Measurements from ENCODE around the gene TRAT1.

Gene TRAT1

GRCh38 chr3:108897883-108898282 lies 75.3 kb downstream of the TRAT1 start:
- no peak overlapping the region for H3K27ac ChIP-seq (ENCODE audit: low read depth, low read length)
- H3K4me1 ChIP-seq (ENCODE audit: control insufficient read depth, insufficient read depth, low read length, unreplicated experiment): no peaks in the 10 kb centered on the region
- H3K27me3 ChIP-seq (ENCODE audit: insufficient read depth, low read length): peaks cover 33% of the 10 kb centered on the region; the same call in 1 of the 2 replicates
- H3K36me3 ChIP-seq (ENCODE audit: insufficient read depth, low read length): no peaks in the 10 kb centered on the region
- H3K79me2 ChIP-seq (ENCODE audit: control insufficient read depth, insufficient read depth, low read length, unreplicated experiment): no peaks in the 10 kb centered on the region
- no peak overlapping the region for H2AFZ ChIP-seq (ENCODE audit: low read length, unreplicated experiment)
- H3K4me3 ChIP-seq (ENCODE audit: low read depth, low read length): no peak overlapping the region

- Histone ChIP-seq H3K36me3 (ENCODE audit: insufficient read depth, low read length) (no peaks in the 10 kb centered on the region), H2AFZ (ENCODE audit: low read length, unreplicated experiment) (no peak overlapping the region), H3K4me3 (ENCODE audit: low read depth, low read length) (no peak overlapping the region), H3K27ac (ENCODE audit: low read depth, low read length) (no peak overlapping the region), H3K27me3 (ENCODE audit: insufficient read depth, low read length) (peaks cover 28% of the 10 kb centered on the region; the same call in 1 of the 2 replicates), H3K79me2 (ENCODE audit: control insufficient read depth, insufficient read depth, low read length, unreplicated experiment) (no peaks in the 10 kb centered on the region), H3K4me1 (ENCODE audit: control insufficient read depth, insufficient read depth, low read length, unreplicated experiment) (no peaks in the 10 kb centered on the region)
These were observed 76.9 kb downstream of the TRAT1 start for GRCh38 chr3:108899530-108899929.
